ENCODE results near the gene CRTC1. TPM values are rescaled to one million over a fixed set of nuclear protein-coding genes. Genes with fewer than 3 reads are reported as not detected.

Gene CRTC1
- total and polyA plus RNA-seq, 9 of the 15 experiments (the other 6 are each of a cell fraction or from before 2014, with no cell fraction given) = 0.25 to 3.8 (median 1.2) TPM; not detected in 2

DNA sequence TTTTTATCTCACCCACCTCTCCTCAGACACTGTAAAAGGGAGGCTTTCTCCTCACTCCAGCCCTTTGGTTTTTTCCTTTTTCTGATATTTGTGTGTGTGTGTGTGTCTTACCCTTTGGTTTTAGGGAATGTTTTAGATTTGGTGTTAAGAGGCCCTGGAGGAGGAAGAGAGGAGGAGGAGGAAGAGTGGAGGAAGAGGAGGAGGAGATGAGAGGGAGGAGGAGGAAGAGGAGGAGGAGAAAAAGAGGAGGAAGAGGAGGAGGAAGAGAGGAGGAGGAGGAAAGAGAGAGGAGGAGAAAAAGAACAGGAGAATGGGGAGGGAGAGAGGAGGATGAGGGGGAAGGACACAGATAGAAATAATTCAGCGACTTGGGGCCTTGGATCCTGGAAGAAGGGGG lies 36.1 kb upstream of the CRTC1 start:
- FAIRE-seq (no peak), ATAC-seq (peak; percentile 29), DNase-seq (ENCODE audit: extremely low read depth in 1 of 4, low spot score in 3 of 4) (no peak)
- H3K36me3 ChIP-seq (ENCODE audit: control insufficient read depth, insufficient read depth, low read length) = peaks cover 2% of the 10 kb centered on the region; the same call in 1 of the 3 replicates
- ChIA-PET CTCF (ENCODE audit: low intra/inter-chr PET ratio) (interaction anchor here (0.5 kb wide), 1 partner anchor 658 kb away, joined by 3 read pairs; no protein-coding TSS in a partner anchor), POLR2A (interaction anchor here (0.6 to 1.2 kb wide), 2 partner anchors 9 to 21 kb away, joined by 3 to 4 read pairs; no protein-coding TSS in a partner anchor)
- H3K4me3 ChIP-seq = no peak overlapping the region
- H3K4me1 ChIP-seq (replicated peaks in 1 of 2; ENCODE audit: control insufficient read depth in 2 of 2, insufficient read depth in 2 of 2, low read length in 2 of 2) = peaks cover 6 to 52% of the 10 kb centered on the region in 2 experiments; a peak in 3 of 5 replicates
- H3K27ac ChIP-seq (ENCODE audit: extremely low read depth, low read depth, low read length) = no peak overlapping the region
- intact Hi-C loops (cut with micrococcal nuclease) = no loop called here
- WGBS (ENCODE audit: insufficient coverage, low coverage, missing lambda C conversion rate) = 33% methylated on average over 1 of the region's 1 CpG
- BruUV-seq (replicated peaks) = no TSS peak
- peak overlapping the region in 1 of 2 experiments; percentile 83; a peak in 1 of 4 replicates for H3K9ac ChIP-seq (ENCODE audit: insufficient read depth in 1 of 2, low read depth in 2 of 2, low read length in 2 of 2)
- peaks cover 41% of the 10 kb centered on the region for H4K20me1 ChIP-seq (replicated peaks; ENCODE audit: control insufficient read depth, insufficient read depth, low read length)
- peaks cover 5% of the 10 kb centered on the region; the same call in 2 of the 3 replicates for H3K79me2 ChIP-seq (ENCODE audit: control insufficient read depth, insufficient read depth, low read length)
- H3K27me3 ChIP-seq (ENCODE audit: control insufficient read depth in 2 of 2, insufficient read depth in 2 of 2, low read length in 2 of 2) = no peaks in the 10 kb centered on the region
- H2AFZ ChIP-seq (ENCODE audit: low read depth, low read length) = no peak overlapping the region
- no peaks in the 10 kb centered on the region for H3K9me3 ChIP-seq (replicated peaks; ENCODE audit: control insufficient read depth, insufficient read depth, low read depth, low read length)
- H3K4me2 ChIP-seq (ENCODE audit: insufficient read depth, low read length) = peak overlapping the region; percentile 46
- H3K9me1 ChIP-seq (ENCODE audit: control insufficient read depth, insufficient read depth, low read length) = peaks cover 5% of the 10 kb centered on the region
- in situ Hi-C loops (cut with MboI) = no loop called here
- TF ChIP-seq MTA1 (IDR thresholded peaks at IDR 0.05; ENCODE audit: borderline replicate concordance) (peak; percentile 57; the same call in 1 of the 2 replicates), POLR2G (IDR thresholded peaks at IDR 0.05; ENCODE audit: low read depth, low read length) (no peak), THRAP3 (IDR thresholded peaks at IDR 0.05; ENCODE audit: borderline replicate concordance) (0 out of 2 replicates have a peak, but pooled peaks have one; percentile 52), HDAC1 (IDR thresholded peaks at IDR 0.05) (peak in 1 of 2 experiments; percentile 54; a peak in 2 of 4 replicates), ZNF121 (CRISPR knock-in tag; conservative IDR thresholded peaks at IDR 0.05) (no peak), ARHGAP35 (IDR thresholded peaks at IDR 0.05; ENCODE audit: partially characterized antibody) (peak; percentile 34), POLR2H (tag; IDR thresholded peaks at IDR 0.05; ENCODE audit: low read depth) (no peak), CBFA2T3 (IDR thresholded peaks at IDR 0.05) (peak; percentile 39; the same call in 1 of the 2 replicates), ARID1B (IDR thresholded peaks at IDR 0.05) (peak; percentile 45; the same call in 1 of the 2 replicates), HLTF (IDR thresholded peaks at IDR 0.05) (0 out of 2 replicates have a peak, but pooled peaks have one; percentile 39), TOE1 (IDR thresholded peaks at IDR 0.05; ENCODE audit: borderline replicate concordance) (0 out of 2 replicates have a peak, but pooled peaks have one; percentile 45), TOE1 (CRISPR knock-in tag; IDR thresholded peaks at IDR 0.05; ENCODE audit: borderline replicate concordance, low read depth) (no peak), SMARCA5 (IDR thresholded peaks at IDR 0.05) (0 out of 2 replicates have a peak, but pooled peaks have one; percentile 43), ERF (CRISPR knock-in tag; IDR thresholded peaks at IDR 0.05) (no peak)
- TF ChIP-seq, protein P1, sequence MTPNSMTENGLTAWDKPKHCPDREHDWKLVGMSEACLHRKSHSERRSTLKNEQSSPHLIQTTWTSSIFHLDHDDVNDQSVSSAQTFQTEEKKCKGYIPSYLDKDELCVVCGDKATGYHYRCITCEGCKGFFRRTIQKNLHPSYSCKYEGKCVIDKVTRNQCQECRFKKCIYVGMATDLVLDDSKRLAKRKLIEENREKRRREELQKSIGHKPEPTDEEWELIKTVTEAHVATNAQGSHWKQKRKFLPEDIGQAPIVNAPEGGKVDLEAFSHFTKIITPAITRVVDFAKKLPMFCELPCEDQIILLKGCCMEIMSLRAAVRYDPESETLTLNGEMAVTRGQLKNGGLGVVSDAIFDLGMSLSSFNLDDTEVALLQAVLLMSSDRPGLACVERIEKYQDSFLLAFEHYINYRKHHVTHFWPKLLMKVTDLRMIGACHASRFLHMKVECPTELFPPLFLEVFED (CRISPR knock-in tag; conservative IDR thresholded peaks at IDR 0.05) = peak; percentile 80; the same call in 1 of the 2 replicates
- TF ChIP-seq, protein P2, sequence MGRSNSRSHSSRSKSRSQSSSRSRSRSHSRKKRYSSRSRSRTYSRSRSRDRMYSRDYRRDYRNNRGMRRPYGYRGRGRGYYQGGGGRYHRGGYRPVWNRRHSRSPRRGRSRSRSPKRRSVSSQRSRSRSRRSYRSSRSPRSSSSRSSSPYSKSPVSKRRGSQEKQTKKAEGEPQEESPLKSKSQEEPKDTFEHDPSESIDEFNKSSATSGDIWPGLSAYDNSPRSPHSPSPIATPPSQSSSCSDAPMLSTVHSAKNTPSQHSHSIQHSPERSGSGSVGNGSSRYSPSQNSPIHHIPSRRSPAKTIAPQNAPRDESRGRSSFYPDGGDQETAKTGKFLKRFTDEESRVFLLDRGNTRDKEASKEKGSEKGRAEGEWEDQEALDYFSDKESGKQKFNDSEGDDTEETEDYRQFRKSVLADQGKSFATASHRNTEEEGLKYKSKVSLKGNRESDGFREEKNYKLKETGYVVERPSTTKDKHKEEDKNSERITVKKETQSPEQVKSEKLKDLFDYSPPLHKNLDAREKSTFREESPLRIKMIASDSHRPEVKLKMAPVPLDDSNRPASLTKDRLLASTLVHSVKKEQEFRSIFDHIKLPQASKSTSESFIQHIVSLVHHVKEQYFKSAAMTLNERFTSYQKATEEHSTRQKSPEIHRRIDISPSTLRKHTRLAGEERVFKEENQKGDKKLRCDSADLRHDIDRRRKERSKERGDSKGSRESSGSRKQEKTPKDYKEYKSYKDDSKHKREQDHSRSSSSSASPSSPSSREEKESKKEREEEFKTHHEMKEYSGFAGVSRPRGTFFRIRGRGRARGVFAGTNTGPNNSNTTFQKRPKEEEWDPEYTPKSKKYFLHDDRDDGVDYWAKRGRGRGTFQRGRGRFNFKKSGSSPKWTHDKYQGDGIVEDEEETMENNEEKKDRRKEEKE (IDR thresholded peaks at IDR 0.05; ENCODE audit: borderline replicate concordance in 1 of 2, control insufficient read depth in 1 of 2, low read depth in 2 of 2, low read length in 1 of 2) = peak in 1 of 2 experiments; percentile 52; a peak in 1 of 4 replicates
- TF ChIP-seq, protein P3, sequence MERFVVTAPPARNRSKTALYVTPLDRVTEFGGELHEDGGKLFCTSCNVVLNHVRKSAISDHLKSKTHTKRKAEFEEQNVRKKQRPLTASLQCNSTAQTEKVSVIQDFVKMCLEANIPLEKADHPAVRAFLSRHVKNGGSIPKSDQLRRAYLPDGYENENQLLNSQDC (CRISPR knock-in tag; IDR thresholded peaks at IDR 0.05) = no peak

Measured in K562 (cell line).